SIG-M5 treated with dmso at 0.1 percent for 504 hours (cell line): ENCODE data around the gene PRDM1.

Experiments
- DNase-seq: peaks from one replicate; lab custom pipeline; 2025; ENCODE audit not compliant: unreplicated experiment; lab: John Stamatoyannopoulos, UW

PRDM1 gene

GRCh38 chr6:106094964-106095335 lies 8.8 kb downstream of the PRDM1 start:
- DNase-seq = no peak

GRCh38 chr6:106097411-106098231 lies 11.5 kb downstream of the PRDM1 start:
- peak; percentile 70 for DNase-seq

- no peak for DNase-seq
Observed at GRCh38 chr6:106098383-106099234, 12.5 kb downstream of the PRDM1 start.

GRCh38 chr6:106099235-106099537 lies 13.1 kb downstream of the PRDM1 start:
- no peak for DNase-seq

- DNase-seq = no peak
Observed at GRCh38 chr6:106100755-106101154, 14.6 kb downstream of the PRDM1 start.

- DNase-seq = no peak
Observed at GRCh38 chr6:106101466-106101865, 15.3 kb downstream of the PRDM1 start.

- DNase-seq = no peak
Observed at GRCh38 chr6:106102034-106102433, 15.9 kb downstream of the PRDM1 start.

GRCh38 chr6:106102967-106103727 lies 17.0 kb downstream of the PRDM1 start:
- no peak for DNase-seq

GRCh38 chr6:106103728-106104109 lies 17.6 kb downstream of the PRDM1 start:
- DNase-seq = no peak

- no peak for DNase-seq
Observed at GRCh38 chr6:106104476-106104875, 18.3 kb downstream of the PRDM1 start.

GRCh38 chr6:106104941-106105340 lies 18.8 kb downstream of the PRDM1 start:
- DNase-seq = no peak

- DNase-seq = no peak
Observed at GRCh38 chr6:106105493-106105892, 19.4 kb downstream of the PRDM1 start.

GRCh38 chr6:106106276-106107042 lies 20.3 kb downstream of the PRDM1 start:
- DNase-seq = no peak

GRCh38 chr6:106107043-106107613 lies 21.0 kb downstream of the PRDM1 start:
- no peak for DNase-seq

GRCh38 chr6:106108129-106108528 lies 22.0 kb downstream of the PRDM1 start:
- DNase-seq = no peak

GRCh38 chr6:106109029-106109428 lies 22.9 kb downstream of the PRDM1 start:
- DNase-seq = no peak

GRCh38 chr6:106110164-106110826 lies 24.2 kb downstream of the PRDM1 start:
- DNase-seq = no peak

- DNase-seq = no peak
Observed at GRCh38 chr6:106112433-106112832, 26.3 kb downstream of the PRDM1 start.

GRCh38 chr6:106113256-106113959 lies 27.3 kb downstream of the PRDM1 start:
- no peak for DNase-seq
